Measurements from ENCODE around the gene ITGB5. TPM values are rescaled to one million over a fixed set of nuclear protein-coding genes. Genes with fewer than 3 reads are reported as not detected.

Gene ITGB5
- total RNA-seq, 2 donors from 2014 or later: 262 to 329 TPM

GRCh38 chr3:124885466-124886167 lies 1.5 kb downstream of the ITGB5 start:
- no peaks in the 10 kb centered on the region for H3K27me3 Mint-ChIP-seq (ENCODE audit: insufficient read depth)
- peaks cover 23% of the 10 kb centered on the region for H3K36me3 Mint-ChIP-seq (ENCODE audit: low read depth)
- H3K27ac Mint-ChIP-seq: peak overlapping the region; percentile 95
- TF ChIP-seq, protein P1, sequence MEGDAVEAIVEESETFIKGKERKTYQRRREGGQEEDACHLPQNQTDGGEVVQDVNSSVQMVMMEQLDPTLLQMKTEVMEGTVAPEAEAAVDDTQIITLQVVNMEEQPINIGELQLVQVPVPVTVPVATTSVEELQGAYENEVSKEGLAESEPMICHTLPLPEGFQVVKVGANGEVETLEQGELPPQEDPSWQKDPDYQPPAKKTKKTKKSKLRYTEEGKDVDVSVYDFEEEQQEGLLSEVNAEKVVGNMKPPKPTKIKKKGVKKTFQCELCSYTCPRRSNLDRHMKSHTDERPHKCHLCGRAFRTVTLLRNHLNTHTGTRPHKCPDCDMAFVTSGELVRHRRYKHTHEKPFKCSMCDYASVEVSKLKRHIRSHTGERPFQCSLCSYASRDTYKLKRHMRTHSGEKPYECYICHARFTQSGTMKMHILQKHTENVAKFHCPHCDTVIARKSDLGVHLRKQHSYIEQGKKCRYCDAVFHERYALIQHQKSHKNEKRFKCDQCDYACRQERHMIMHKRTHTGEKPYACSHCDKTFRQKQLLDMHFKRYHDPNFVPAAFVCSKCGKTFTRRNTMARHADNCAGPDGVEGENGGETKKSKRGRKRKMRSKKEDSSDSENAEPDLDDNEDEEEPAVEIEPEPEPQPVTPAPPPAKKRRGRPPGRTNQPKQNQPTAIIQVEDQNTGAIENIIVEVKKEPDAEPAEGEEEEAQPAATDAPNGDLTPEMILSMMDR (conservative IDR thresholded peaks at IDR 0.05): no peak
- no peaks in the 10 kb centered on the region for H3K9me3 ChIP-seq (ENCODE audit: control insufficient read depth, low read length)
- peaks cover 24% of the 10 kb centered on the region for H3K4me1 ChIP-seq (ENCODE audit: control insufficient read depth, insufficient read depth, low read length)
- 1 to 7% methylated on average over 7 to 17 of the region's 17 CpGs for WGBS, 2 experiments (ENCODE audit: insufficient coverage in 1 of 2, insufficient read length in 1 of 2)
- no peak overlapping the region for H3K27ac ChIP-seq (ENCODE audit: low read depth, low read length)
- H3K4me1 Mint-ChIP-seq: peaks cover 60% of the 10 kb centered on the region
- no peaks in the 10 kb centered on the region for H3K9me3 Mint-ChIP-seq
- peak overlapping the region; percentile 99 for H3K4me3 ChIP-seq (ENCODE audit: low read length)
- H3K36me3 ChIP-seq (ENCODE audit: control insufficient read depth, insufficient read depth, low read length): peaks cover 22% of the 10 kb centered on the region
- peak overlapping the region; percentile 87 for H3K4me3 Mint-ChIP-seq
- DNase-seq: no peak
- H3K9ac ChIP-seq (ENCODE audit: extremely low read depth, low read length, poor library complexity, severe bottlenecking): peak overlapping the region; percentile 92
- no peaks in the 10 kb centered on the region for H3K27me3 ChIP-seq (ENCODE audit: control insufficient read depth, insufficient read depth, low read length, poor library complexity, severe bottlenecking)

DNA sequence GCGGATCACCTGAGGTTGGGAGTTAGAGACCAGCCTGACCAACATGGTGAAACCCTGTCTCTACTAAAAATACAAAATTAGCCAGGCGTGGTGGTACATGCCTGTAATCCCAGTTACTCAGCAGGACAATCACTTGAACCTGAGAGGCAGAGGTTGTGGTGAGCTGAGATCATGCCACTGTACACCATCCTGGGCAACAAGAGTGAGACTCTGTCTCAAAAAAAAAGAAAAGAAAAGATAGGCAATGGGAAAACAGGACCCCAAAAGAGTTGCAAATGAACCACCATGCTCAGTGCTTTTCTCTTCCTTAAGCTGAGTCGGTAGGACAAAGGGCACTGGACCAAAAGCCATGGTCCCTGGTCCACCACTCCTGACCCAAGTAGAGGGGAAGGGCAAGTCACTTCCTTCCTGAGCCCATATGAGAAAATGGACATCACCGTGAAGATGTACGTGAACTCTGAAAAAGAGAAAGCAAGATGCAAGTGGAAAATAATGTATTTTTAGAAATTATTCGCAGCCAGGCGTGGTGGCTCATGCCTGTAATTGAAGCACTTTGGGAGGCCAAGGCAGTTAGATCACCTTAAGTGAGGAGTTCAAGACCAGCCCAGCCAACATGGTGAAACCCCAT lies 2.6 kb downstream of the ITGB5 start:
- H3K4me1 Mint-ChIP-seq: peaks cover 60% of the 10 kb centered on the region
- Histone ChIP-seq H3K4me1 (ENCODE audit: control insufficient read depth, insufficient read depth, low read length) (peaks cover 26% of the 10 kb centered on the region), H3K27me3 (ENCODE audit: control insufficient read depth, insufficient read depth, low read length, poor library complexity, severe bottlenecking) (no peaks in the 10 kb centered on the region), H3K36me3 (ENCODE audit: control insufficient read depth, insufficient read depth, low read length) (peaks cover 22% of the 10 kb centered on the region), H3K9me3 (ENCODE audit: control insufficient read depth, low read length) (no peaks in the 10 kb centered on the region), H3K4me3 (ENCODE audit: low read length) (peak overlapping the region; percentile 99), H3K27ac (ENCODE audit: low read depth, low read length) (no peak overlapping the region), H3K9ac (ENCODE audit: extremely low read depth, low read length, poor library complexity, severe bottlenecking) (no peak overlapping the region)
- no peak for DNase-seq
- no peaks in the 10 kb centered on the region for H3K9me3 Mint-ChIP-seq
- peak overlapping the region; percentile 92 for H3K27ac Mint-ChIP-seq
- H3K4me3 Mint-ChIP-seq: peak overlapping the region; percentile 87
- WGBS, 2 experiments (ENCODE audit: insufficient coverage in 1 of 2, insufficient read length in 1 of 2): 74 to 76% methylated on average over 6 to 7 of the region's 7 CpGs
- TF ChIP-seq, protein P1 (conservative IDR thresholded peaks at IDR 0.05): no peak
- H3K27me3 Mint-ChIP-seq (ENCODE audit: insufficient read depth): no peaks in the 10 kb centered on the region
- H3K36me3 Mint-ChIP-seq (ENCODE audit: low read depth): peaks cover 23% of the 10 kb centered on the region

GRCh38 chr3:124883766-124884473 lies 3.2 kb downstream of the ITGB5 start:
- H3K36me3 Mint-ChIP-seq (ENCODE audit: low read depth): peaks cover 23% of the 10 kb centered on the region
- H3K27ac Mint-ChIP-seq: peak overlapping the region; percentile 92
- peaks cover 60% of the 10 kb centered on the region for H3K4me1 Mint-ChIP-seq
- WGBS, 2 experiments (ENCODE audit: insufficient coverage in 1 of 2, insufficient read length in 1 of 2): 45 to 50% methylated on average over 3 to 7 of the region's 7 CpGs
- TF ChIP-seq, protein P1 (conservative IDR thresholded peaks at IDR 0.05): no peak
- peak; percentile 54 for DNase-seq
- Histone ChIP-seq H3K4me1 (ENCODE audit: control insufficient read depth, insufficient read depth, low read length) (peaks cover 20% of the 10 kb centered on the region), H3K27me3 (ENCODE audit: control insufficient read depth, insufficient read depth, low read length, poor library complexity, severe bottlenecking) (no peaks in the 10 kb centered on the region), H3K27ac (ENCODE audit: low read depth, low read length) (no peak overlapping the region), H3K9me3 (ENCODE audit: control insufficient read depth, low read length) (no peaks in the 10 kb centered on the region), H3K9ac (ENCODE audit: extremely low read depth, low read length, poor library complexity, severe bottlenecking) (peak overlapping the region; percentile 0), H3K4me3 (ENCODE audit: low read length) (peak overlapping the region; percentile 99), H3K36me3 (ENCODE audit: control insufficient read depth, insufficient read depth, low read length) (peaks cover 28% of the 10 kb centered on the region)
- peak overlapping the region; percentile 87 for H3K4me3 Mint-ChIP-seq
- no peaks in the 10 kb centered on the region for H3K27me3 Mint-ChIP-seq (ENCODE audit: insufficient read depth)
- H3K9me3 Mint-ChIP-seq: no peaks in the 10 kb centered on the region

All from endodermal cell (in vitro differentiated cells).